ENCODE data around the gene MYBBP1A. TPM values are rescaled to one million over a fixed set of nuclear protein-coding genes. Genes with fewer than 3 reads are reported as not detected.
A peak's percentile ranks its signal among the peaks of the same experiment; 100 is the strongest.

MYBBP1A gene
- total RNA-seq, 3 donors from 2014 or later (not counting 1 experiment from before 2014, with no cell fraction given): 50.5 to 58.1 (median 52.7) TPM

GRCh38 chr17:4569591-4569990, 14.4 kb upstream of the MYBBP1A start:
- H3K9me3 Mint-ChIP-seq: no peaks in the 10 kb centered on the region
- TF ChIP-seq CTCF (IDR thresholded peaks at IDR 0.05): no peak
- peaks cover 10 to 11% of the 10 kb centered on the region in 2 donors for H3K4me1 Mint-ChIP-seq
- Histone ChIP-seq H3K4me3 (ENCODE audit: low read length) (no peak overlapping the region), H3K27ac (ENCODE audit: low read length) (no peak overlapping the region), H3K36me3 (ENCODE audit: control insufficient read depth, insufficient read depth, low read length) (no peaks in the 10 kb centered on the region), H3K27me3 (ENCODE audit: control insufficient read depth, insufficient read depth, low read length) (no peaks in the 10 kb centered on the region), H3K4me1 (ENCODE audit: control insufficient read depth, insufficient read depth, low read length) (peaks cover 5% of the 10 kb centered on the region), H3K9me3 (ENCODE audit: control insufficient read depth, insufficient read depth, low read length) (no peaks in the 10 kb centered on the region)
- DNase-seq: no peak
- no peak for ATAC-seq
- WGBS (ENCODE audit: insufficient coverage): no CpG with 5 or more reads among the region's 1 CpG
- no peak overlapping the region for H3K27ac Mint-ChIP-seq
- H3K4me3 Mint-ChIP-seq: no peak overlapping the region
- H3K27me3 Mint-ChIP-seq (ENCODE audit: low read depth in 2 of 2): peaks cover 0 to 7% of the 10 kb centered on the region in 2 donors
- no peaks in the 10 kb centered on the region for H3K36me3 Mint-ChIP-seq
- intact Hi-C loops (cut with micrococcal nuclease): loop anchor here (5.0 kb wide), 1 partner anchor 318 kb away; no protein-coding TSS in a partner anchor

- H3K9me3 ChIP-seq (ENCODE audit: control insufficient read depth, insufficient read depth, low read length): no peaks in the 10 kb centered on the region
- Mint-ChIP-seq H3K27ac (no peak overlapping the region), H3K4me3 (no peak overlapping the region), H3K4me1 (peaks cover 10 to 20% of the 10 kb centered on the region in 2 donors), H3K27me3 (ENCODE audit: low read depth in 2 of 2) (peaks cover 0 to 7% of the 10 kb centered on the region in 2 donors), H3K36me3 (no peaks in the 10 kb centered on the region), H3K9me3 (no peaks in the 10 kb centered on the region)
- ATAC-seq (peak in 2 of 3 donors; percentile 52 to 69), DNase-seq (peak in 1 of 2 donors; percentile 68)
- no peak overlapping the region for H3K27ac ChIP-seq (ENCODE audit: low read length)
- H3K27me3 ChIP-seq (ENCODE audit: control insufficient read depth, insufficient read depth, low read length): no peaks in the 10 kb centered on the region
- intact Hi-C loops (cut with micrococcal nuclease): loop anchor here (5.0 kb wide), 1 partner anchor 321 kb away; no protein-coding TSS in a partner anchor
- H3K4me1 ChIP-seq (ENCODE audit: control insufficient read depth, insufficient read depth, low read length): peaks cover 5% of the 10 kb centered on the region
- peak; percentile 48 for TF ChIP-seq CTCF (IDR thresholded peaks at IDR 0.05)
- no peak overlapping the region for H3K4me3 ChIP-seq (ENCODE audit: low read length)
- WGBS (ENCODE audit: insufficient coverage): 49% methylated on average over 5 of the region's 5 CpGs
- H3K36me3 ChIP-seq (ENCODE audit: control insufficient read depth, insufficient read depth, low read length): no peaks in the 10 kb centered on the region
Measured at GRCh38 chr17:4566785-4567184, 11.6 kb upstream of the MYBBP1A start.

- no peaks in the 10 kb centered on the region for H3K27me3 ChIP-seq (ENCODE audit: control insufficient read depth, insufficient read depth, low read length)
- H3K4me3 Mint-ChIP-seq: peak overlapping the region; percentile 13
- H3K4me3 ChIP-seq (ENCODE audit: low read length): no peak overlapping the region
- H3K4me1 Mint-ChIP-seq: peaks cover 10 to 20% of the 10 kb centered on the region in 2 donors
- no peak overlapping the region for H3K27ac ChIP-seq (ENCODE audit: low read length)
- 40% methylated on average over 16 of the region's 16 CpGs for WGBS (ENCODE audit: insufficient coverage)
- intact Hi-C loops (cut with micrococcal nuclease): loop anchor here (1.0 to 5.0 kb wide), 2 partner anchors 10 to 322 kb away; partner anchors contain the start of gene MYBBP1A
- H3K27me3 Mint-ChIP-seq (ENCODE audit: low read depth in 2 of 2): peaks cover 0 to 7% of the 10 kb centered on the region in 2 donors
- H3K36me3 Mint-ChIP-seq: no peaks in the 10 kb centered on the region
- H3K27ac Mint-ChIP-seq: no peak overlapping the region
- H3K4me1 ChIP-seq (ENCODE audit: control insufficient read depth, insufficient read depth, low read length): peaks cover 5% of the 10 kb centered on the region
- peak in 1 of 2 donors; percentile 82 for DNase-seq
- peak; percentile 73 to 94 (median 84) for ATAC-seq
- no peaks in the 10 kb centered on the region for H3K9me3 ChIP-seq (ENCODE audit: control insufficient read depth, insufficient read depth, low read length)
- no peaks in the 10 kb centered on the region for H3K9me3 Mint-ChIP-seq
- no peaks in the 10 kb centered on the region for H3K36me3 ChIP-seq (ENCODE audit: control insufficient read depth, insufficient read depth, low read length)
- TF ChIP-seq CTCF (IDR thresholded peaks at IDR 0.05): peak; percentile 87
Measured at GRCh38 chr17:4565209-4566141, 10.3 kb upstream of the MYBBP1A start.

Measured in natural killer cell (primary cell).